NCI-H1694 (cell line): ENCODE results near the gene CTPS2.

Experiments
- DNase-seq: peaks from one replicate; lab custom pipeline; 2025; lab: John Stamatoyannopoulos, UW

CTPS2 gene

DNA sequence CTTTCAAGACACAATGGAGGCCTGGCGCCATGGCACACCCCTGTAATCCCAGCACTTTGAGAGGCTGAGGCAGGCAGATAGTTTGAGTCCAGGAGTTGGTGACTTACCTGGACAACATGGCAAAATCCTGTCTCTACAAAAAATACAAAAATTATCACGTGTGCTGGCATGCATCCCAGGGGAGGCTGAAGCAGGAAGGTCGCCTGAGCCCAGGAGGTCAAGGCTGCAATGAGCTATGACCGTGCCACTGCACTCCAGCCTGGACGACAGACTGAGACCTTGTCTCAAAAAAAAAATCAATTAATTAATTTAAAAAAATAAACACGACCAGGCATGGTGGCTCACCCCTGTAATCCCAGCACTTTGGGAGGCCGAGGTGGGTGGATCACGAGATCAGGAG is 2.0 kb upstream of the CTPS2 start:
- DNase-seq: no peak

DNA sequence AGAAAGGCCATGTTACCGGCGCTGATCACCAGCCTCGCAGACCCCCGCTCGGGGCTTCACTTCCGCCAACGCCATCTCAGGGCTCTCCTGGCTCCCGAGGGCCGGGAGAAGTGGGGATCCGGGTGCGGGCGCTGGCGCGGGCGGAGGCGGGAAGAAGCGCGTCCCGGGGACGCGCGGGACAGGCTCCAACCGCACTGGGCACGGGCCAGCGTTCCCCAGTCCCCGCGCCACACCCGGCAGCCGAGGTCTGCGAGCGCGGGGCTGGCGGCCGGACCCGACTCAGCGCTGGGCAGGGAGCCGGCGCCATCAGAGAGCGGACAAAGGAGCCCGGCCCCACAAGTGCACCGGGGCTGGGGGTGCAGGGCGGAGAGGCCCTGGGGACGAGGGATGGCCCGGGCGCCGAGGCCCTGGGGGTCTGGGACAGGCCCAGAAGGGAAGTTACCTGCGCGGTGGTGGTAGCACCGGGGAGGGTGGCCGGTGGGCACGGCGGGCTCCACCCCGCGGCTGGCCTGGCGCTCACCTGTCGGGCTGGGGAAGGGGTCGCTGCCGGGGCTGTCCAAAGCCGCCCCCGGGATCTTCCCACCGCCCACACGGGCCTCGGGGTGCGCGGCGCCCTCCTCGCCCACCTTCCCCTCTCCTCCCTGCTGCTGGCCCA is 449 bp downstream of the CTPS2 start:
- DNase-seq: no peak

DNA sequence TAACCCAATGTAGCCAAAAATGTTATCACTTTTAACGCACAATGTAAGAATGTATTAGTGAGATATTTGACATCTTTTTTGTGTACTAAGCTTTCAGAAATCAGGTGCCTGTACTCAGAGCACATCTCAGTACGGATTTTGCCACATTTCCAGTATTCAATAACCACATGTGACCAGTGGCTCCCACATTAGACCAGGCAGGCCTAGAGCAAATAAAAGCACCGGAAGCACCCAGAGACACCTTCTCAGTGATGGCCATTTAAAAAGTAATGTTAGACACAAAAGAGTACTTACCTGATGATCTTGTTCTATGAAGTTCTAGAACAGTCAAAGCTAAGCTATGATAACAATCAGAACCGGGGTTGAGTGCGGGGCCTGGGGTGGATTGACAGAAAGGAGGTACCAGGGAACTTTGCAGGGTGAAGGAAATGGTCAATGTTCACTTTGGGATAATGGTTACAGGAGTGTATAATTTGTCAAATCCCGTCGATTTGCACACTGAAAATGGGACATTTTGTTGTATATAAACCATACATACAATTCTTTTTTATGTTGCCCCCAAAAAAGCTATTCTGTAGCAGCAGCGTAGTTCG is 1.2 kb downstream of the CTPS2 start:
- DNase-seq: no peak

DNA sequence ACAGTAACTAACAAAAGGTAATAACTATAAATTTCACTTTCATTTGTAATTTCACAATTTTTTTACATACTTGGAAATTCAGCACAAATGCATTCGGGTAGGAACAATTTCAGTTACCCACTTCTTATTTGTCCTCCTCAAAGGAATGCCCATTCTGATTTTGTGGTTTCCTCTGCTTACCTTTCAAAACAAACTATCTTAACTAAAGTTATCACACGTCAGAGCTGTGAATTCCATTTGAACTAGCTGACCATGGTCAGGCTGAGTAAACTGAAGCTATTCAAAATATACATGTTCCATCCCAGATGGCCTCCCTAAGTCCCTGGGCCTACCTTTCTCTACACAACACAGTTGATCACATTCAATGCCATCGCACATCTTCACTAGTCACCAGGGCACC is 4.5 kb downstream of the CTPS2 start:
- no peak for DNase-seq

DNA sequence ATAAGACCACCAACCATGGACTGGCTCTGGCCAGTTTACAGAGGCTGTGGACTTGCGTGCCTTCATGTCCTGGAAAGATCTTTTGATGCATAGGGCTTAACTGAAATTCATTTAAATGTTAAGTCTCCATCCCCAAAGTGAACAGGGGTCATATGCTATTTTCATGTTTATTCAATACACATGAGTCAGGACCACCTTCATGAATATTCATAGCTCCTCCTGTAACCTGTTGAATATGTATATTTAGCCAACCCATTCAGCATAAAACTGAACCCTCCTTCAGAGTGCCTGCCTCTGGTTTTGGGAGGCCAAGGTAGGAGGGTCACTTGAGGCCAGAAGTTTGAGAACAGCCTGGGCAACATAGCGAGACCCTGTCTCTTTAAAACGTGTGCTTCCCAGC is 7.1 kb downstream of the CTPS2 start:
- DNase-seq: no peak

DNA sequence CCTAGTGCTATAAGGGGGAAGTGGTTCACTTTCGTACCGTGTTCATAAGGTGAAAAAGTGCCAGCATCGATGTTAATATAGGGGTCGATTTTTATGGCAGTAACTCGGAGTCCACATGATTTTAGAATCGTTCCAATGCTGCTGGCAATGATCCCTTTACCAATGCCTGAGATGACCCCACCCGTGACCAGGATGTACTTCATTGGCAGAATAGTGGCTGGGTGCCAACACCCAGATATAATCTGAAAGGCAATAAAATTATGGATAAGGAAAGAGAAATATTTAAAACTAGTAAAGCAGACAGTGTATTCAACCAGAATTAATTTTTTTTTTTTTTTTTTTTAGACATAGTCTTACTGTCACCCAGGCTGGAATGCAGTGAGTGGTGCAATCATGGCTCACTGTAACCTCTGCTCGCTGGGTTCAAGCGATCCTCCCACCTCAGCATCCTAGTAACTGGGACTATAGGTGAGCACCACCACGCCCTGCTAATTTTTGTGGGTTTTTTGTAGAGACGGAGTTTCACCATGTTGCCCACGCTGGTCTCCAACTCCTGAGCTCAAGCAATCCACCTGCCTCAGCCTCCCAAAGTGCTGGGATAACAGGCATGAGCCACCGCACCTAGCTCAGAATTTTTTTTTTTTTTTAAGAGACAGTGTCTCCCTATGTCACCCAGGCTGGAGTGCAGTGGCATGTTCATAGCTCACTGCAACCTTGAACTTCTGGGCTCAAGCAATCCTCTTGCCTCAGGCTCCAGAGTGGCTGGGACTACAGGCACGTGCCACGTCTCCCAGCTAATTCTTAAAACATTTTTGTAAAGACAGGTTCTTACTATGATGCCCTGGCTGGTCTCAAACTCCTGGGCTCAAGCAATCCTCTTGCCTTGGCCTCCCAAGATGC is 9.5 kb downstream of the CTPS2 start:
- no peak for DNase-seq

DNA sequence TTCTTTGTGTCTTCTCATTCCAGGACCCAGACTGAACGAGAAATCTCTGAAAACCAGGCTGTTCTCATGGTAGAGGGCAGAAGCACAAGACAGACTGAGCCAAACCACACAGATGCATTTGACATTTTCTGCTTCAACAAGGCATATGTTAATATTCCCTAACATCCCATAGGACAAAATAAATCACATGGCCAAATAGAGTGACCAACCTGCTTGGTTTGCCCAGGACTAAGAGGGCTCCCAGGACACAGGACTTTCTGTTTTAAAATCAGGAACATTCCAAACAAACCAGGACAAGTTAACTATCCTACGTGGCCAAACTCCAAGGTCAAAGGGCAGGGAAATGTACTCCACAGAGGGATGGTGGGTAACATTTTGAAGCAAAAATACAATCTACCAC is 11.7 kb downstream of the CTPS2 start:
- DNase-seq: no peak

DNA sequence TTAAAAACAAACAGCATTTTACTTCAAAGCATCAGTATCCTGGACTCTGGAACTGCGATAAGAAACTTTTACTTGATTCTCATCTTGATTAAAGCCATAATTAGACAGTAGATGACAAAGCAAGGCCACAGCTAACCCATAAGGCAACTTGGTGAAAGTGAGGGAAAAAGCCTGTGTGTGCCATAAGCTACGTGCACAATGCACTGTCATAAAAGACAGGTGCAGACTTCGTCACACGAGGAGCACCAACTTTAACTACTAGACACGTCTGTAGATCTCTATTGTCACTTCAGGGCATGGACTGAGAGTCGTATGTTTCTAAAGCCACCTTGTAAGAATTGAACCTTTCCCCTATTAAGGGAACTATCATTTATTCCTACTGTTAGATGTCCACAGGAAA is 13.1 kb downstream of the CTPS2 start:
- no peak for DNase-seq

DNA sequence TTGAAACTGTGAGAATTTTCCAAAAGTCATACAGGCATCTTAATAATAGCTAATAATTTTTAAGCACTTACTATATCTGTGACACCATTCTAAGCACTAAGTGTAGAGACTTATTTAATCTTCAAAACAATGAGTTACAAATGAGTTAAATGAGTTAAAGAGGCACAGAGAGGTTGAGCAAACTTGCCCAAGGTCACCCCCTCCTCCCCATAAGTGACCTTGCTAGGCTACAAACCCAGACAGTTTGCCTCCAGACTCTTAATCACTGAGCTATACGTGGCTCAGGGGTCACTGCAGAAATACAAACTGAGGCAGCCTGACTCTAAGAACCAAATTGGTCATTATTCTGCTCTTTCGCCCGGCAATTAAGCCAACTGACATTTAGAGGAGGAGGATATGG is 15.5 kb downstream of the CTPS2 start:
- DNase-seq: no peak

DNA sequence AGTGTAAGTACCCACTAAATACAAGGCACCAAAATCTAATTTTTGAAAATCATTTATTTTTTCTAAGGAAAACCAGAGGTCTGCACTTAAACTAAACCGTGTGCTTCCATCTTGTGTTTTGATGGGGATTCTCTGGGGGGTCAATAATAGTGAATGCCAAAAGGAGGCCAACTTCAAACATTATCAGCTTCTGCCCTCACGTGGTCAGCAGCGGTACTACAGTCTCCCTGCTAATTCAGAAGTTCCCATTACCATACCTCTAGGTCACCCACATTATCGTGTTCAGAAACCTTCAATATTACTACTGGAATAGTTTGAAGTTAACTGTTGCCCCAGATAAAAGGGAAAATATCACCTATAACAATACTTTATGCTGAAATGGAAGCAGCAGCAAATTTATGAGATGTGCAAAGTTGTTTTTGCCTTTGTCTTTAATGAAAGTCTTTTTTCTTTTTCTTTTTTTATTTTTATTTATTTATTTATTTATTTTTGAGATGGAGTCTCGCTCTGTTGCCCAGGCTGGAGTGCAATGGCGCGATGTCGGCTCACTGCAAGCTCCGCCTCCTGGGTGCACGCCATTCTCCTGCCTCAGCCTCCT is 17.3 kb downstream of the CTPS2 start:
- DNase-seq: peak; percentile 2

DNA sequence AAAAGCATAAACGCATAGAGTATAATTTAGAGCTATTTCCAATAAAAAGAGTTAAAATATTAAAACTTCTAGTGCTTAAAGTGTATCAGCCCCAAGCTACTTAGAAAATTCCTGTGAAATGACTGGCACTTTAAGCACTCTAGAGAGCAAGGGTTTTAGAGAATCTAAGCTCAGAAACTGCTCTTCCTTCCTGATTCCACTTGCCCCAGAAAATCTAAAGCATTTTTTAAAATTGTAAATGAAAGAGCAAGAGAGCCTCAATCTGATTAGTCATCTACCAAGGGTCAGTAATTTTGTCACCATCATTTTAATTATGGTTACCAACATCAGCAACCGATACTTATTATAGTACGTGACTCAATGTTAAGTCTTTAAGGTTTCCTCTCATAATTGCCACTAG is 25.0 kb downstream of the CTPS2 start:
- no peak for DNase-seq

DNA sequence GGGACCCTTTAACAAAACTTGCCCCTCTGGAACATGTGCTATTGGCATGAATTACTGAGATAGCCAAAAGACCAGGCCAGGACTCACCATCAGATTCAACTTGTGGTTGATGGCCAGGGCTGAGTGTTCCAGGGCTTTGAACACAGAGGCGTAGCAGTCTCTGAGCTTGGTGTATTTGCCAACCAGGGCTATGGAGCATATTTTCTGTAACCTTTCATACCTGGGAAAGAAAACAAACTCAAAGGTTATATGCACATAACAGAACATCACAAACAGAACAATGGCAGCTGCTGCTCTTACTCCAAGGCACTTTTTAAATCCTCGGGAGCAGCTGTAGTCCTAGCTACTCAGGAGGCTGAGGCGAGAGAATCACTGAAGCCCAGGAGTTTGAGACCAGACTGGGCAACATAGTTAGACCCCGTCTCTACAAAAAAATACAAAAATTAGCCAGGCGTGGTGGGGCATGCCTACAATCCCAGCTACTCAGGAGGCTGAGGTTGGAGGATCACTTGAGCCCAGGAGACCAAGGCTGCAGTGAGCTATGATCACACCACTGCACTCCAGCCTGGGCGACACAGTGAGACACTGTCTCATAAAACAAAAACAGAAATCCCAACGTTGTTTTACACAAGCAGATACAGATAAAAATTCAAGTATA is 29.3 kb downstream of the CTPS2 start:
- DNase-seq: no peak

DNA sequence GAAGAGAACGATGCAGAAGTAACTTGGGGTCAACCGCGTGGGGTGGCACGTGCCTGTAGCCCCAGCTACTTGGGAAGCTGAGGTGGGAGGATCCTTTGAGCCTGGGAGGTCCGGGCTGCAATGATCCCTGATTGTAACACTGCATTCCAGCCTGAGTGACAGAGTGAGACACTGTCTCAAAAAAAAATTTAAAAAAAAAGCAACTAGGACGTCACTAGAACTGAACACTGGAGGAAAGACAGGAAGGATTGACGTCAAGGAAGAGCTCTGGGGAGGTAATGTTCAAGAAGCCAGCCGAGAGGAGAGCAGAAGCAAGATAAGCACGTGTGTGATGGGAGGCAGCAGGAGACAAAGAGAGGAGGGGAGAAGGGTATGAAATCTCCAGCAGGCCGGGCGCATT is 33.8 kb downstream of the CTPS2 start:
- no peak for DNase-seq

DNA sequence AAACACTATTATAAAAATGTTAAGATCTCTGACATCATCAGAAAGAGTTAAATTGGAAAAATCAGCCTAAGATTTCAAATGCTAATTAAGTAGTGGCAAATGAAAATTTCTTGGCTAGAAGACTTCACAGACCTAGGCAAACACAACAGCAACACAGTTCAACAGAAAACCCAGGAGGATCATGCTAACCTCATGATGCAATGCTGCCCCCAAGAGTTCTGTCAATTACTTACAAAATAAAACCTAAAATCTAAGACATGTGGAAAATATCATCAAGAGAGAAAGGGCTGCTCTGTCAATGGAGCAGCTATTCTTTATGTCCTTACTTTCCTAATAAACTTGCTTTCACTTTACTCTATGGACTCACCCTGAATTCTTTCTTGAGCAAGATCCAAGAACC is 41.5 kb downstream of the CTPS2 start:
- DNase-seq: peak; percentile 9

DNA sequence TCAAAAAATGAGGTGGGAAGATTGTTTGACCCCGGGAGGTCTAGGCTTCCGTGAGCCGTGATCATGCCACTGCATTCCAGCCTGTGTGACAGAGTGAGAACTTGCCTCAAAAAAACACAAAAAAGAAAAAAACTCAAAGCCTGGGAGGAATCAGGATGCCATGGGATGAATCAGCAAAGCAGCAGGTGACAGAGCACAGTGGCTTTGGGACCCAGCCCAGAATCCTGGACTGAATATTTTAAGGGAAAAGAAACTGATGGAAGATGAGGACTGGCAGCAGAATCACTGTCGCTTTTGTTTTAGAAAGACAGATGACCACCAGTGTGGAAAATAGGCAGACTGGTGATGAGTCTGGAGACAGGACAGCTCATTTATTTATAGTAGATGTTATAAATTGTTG is 45.9 kb downstream of the CTPS2 start:
- DNase-seq: no peak

DNA sequence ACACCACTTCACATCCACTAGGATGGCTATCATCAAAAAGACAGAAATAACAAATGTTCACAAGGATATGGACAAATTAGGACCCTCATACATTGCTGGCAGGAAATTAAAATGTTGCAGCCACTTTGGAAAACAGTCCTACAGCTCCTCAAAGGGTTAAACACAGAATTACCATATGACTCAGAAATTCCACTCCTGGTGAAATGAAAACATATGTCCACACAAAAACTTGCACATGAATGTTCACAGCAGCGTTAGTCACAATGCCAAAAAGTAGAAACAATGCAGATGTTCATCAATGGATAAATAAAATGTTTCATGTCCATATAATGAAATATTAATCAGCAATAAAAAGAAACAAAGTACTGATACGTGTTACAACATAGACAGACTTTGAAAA is 47.4 kb downstream of the CTPS2 start:
- DNase-seq: no peak

DNA sequence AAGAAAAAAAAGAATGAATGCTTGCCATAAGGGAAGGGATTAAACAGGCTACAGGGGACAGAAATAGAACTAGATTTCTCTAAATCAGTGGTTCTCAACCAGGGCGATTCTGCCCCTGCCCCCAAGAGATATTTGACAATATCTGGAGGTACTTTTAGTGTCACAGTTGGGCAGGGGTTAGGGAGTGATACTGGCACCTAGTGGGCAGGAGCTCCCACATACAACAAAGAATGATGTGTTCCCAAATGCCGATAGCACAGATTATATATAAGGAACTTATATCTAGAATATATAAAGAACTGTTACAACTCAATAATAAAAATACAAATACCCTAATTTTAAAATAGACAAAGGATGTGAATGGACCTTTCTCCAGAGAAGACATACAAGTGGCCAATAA is 47.8 kb downstream of the CTPS2 start:
- no peak for DNase-seq

DNA sequence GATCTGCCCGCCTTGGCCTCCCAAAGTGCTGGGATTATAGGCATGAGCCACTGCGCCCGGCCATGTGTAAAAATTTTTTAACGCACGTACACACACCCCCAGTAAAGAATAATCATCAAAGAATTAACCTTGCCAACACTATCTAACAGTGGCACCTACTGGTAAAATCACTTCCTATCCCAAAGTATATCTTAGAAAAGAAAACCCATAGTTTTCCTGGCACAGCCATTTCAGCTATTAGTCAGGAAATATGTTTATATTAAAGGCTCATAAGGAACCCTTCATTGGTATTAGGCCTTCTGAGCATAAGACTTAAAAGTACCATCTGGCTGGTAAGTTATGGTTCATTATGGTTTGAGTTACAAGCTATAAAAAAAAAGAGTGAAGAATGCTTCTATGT is 48.4 kb downstream of the CTPS2 start:
- DNase-seq: no peak

DNA sequence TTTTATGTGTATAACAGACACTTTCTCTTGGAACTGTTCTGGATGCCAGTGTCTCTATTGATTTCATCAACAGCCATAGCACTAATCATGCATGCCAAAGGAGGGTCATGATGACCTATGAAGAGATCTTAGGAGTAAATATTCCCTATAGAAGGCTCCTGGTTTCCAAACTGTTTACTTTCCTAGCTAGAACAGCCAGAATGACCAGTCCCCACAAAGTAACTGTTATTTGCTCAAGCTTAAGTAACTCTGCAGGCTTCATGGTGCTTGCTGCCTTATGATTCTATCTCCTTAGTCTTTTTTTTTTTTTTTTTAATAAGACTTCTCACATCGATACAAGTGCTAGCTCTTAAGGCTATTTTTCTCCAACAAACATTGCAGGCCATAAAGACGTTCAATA is 50.1 kb downstream of the CTPS2 start:
- DNase-seq: no peak

DNA sequence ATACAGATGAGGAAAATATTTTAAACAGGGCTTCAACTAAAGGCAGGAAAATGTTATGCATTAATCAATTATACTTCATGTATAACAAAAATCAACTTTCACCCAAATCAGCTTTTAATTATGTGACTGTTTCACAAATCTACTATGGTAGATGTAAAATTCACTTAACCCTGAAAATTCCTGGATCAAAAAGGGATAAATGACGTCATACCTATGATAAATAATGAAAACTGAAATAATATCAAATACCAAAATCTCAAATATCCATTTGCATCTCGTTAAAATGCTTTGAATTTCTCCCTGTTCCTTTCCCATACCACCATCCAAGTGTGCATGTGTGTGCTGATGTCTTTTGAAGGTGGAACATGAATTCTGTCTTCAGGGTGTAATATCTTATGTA is 51.0 kb downstream of the CTPS2 start:
- DNase-seq: no peak

DNA sequence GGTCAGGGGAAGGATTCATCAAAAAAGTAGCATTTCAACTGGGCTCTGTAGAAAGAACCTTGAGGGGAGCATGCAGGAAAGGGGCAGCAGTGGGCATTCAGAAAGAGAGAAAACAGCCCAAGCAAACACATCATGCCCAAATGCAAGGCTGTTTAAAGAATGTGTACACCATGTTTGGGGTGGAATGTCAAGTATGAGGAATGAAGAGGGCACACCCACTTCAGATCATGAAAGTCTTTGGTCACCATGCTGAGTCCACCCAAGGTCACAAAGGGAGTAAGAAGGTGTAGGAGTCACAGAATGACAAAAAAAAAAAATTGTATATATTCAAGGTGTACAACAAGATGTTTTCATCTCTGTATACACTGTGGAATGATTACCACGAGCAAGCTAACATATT is 53.1 kb downstream of the CTPS2 start:
- no peak for DNase-seq

DNA sequence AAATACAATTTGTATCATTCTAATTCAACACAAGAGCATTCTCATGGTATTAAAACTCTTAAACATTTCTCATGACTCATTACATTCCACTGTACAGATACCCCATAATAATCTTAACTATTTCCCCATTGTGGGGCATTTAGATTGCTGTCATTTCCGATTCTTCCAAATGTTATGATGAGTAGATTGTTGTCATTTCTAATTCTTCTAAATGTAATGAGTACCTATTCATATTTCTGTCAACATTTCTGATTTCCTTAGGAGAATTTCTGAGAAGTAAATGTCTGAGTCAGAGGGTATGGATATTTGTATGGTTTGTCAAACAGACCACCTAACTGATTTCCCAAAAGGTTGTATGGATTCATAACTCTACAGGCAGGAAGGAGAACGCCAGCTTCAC is 54.2 kb downstream of the CTPS2 start:
- DNase-seq: no peak
